HUES48 (cell line): ENCODE results near the gene AMZ1.

Experiments
- H3K27ac ChIP-seq: one replicate; pipeline ENCODE4 v1.7.0; 2013; ENCODE audit warnings: low read depth, low read length, inconsistent platforms
- H3K27me3 ChIP-seq: 2 replicates; pipeline ENCODE4 v1.6.1; 2013; ENCODE audit warnings: mild to moderate bottlenecking, low read length; ENCODE audit not compliant: control insufficient read depth, insufficient read depth
- H3K36me3 ChIP-seq: 2 replicates; pipeline ENCODE4 v1.6.1; 2013; ENCODE audit warnings: low read length; ENCODE audit not compliant: control insufficient read depth, insufficient read depth
- H3K4me1 ChIP-seq: 2 replicates; pipeline ENCODE4 v1.6.1; 2013; ENCODE audit warnings: mild to moderate bottlenecking, low read length; ENCODE audit not compliant: control insufficient read depth, insufficient read depth
- H3K4me3 ChIP-seq: 2 replicates; pipeline ENCODE4 v1.5.1; 2013; ENCODE audit warnings: mild to moderate bottlenecking, low read depth, low read length
- H3K9ac ChIP-seq: 2 replicates; pipeline ENCODE4 v1.6.1; 2013; ENCODE audit warnings: mild to moderate bottlenecking, low read depth, low read length, moderate library complexity
- H3K9me3 ChIP-seq: 2 replicates; pipeline ENCODE4 v1.6.1; 2013; ENCODE audit warnings: low read length; ENCODE audit not compliant: control insufficient read depth, insufficient read depth

The AMZ1 gene

DNA sequence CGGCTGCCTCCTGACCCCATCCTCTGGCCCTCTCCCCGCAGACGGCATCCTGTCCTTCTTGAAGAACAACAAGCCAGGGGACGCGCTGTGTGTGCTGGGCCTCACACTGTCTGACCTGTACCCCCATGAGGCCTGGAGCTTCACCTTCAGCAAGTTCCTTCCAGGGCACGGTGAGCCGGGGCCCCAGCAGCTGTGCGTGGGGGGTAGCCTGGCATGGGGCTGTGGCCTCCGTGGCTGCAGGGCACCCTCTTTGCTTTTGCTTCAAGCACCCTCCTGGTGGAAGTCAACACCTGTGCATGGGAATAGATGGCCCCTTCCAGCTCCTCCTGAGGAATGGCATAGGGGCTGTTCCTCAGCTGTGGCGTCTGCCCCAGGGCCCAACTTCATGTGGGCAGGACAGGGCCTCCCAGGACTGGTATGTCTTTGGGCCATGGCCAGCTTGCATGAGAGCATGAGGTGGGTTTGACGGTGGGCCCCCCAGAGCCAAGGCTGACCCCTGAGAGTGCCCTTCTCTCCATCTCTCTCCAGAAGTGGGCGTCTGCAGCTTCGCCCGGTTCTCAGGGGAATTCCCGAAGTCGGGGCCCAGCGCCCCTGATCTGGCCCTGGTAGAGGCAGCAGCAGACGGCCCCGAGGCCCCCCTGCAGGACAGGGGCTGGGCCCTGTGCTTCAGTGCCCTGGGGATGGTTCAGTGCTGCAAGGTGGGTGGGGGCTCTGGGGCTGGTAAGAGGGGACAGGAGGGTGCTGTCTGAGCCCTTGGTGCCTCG is 20.7 kb downstream of the AMZ1 start:
- Histone ChIP-seq H3K27me3 (no peaks in the 10 kb centered on the region), H3K27ac (no peak overlapping the region), H3K4me3 (no peak overlapping the region), H3K9ac (no peak overlapping the region), H3K36me3 (no peaks in the 10 kb centered on the region; the same call in 1 of the 2 replicates), H3K9me3 (no peaks in the 10 kb centered on the region), H3K4me1 (no peaks in the 10 kb centered on the region)

DNA sequence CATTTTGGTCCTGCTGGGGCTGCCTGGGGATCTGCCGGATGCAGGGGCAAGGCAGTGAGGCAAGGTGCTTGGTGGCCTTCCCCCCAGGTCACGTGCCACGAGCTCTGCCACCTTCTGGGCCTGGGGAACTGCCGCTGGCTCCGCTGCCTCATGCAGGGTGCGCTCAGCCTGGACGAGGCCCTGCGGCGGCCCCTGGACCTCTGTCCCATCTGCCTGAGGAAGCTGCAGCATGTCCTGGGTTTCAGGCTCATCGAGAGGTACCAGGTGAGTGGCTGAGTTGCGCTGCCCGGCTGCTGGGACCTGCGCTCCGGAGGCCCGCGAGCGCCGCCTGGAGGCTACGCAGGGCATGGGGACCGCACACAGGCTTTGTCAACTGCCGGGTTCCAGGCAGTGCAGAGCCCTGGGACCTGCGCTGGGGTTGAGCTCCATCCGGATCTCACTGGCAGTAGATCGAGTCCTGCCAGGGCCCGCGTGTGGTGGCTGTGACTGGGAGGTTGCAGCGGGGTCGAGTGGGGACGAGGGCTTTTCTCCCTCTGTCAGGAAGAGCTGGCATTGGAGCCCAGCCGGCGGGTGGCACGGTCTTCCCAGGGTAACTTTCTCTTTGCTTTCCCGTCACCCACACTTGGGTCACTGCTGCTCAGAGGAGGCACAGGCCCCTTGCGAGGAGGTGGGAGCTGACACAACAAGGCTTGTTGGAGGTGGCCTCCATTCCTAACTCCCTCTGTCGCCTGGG is 21.7 kb downstream of the AMZ1 start:
- H3K9me3 ChIP-seq: no peaks in the 10 kb centered on the region
- no peak overlapping the region for H3K4me3 ChIP-seq
- H3K9ac ChIP-seq: no peak overlapping the region
- no peak overlapping the region for H3K27ac ChIP-seq
- no peaks in the 10 kb centered on the region for H3K27me3 ChIP-seq
- no peaks in the 10 kb centered on the region for H3K4me1 ChIP-seq
- H3K36me3 ChIP-seq: no peaks in the 10 kb centered on the region; the same call in none of the 2 replicates

DNA sequence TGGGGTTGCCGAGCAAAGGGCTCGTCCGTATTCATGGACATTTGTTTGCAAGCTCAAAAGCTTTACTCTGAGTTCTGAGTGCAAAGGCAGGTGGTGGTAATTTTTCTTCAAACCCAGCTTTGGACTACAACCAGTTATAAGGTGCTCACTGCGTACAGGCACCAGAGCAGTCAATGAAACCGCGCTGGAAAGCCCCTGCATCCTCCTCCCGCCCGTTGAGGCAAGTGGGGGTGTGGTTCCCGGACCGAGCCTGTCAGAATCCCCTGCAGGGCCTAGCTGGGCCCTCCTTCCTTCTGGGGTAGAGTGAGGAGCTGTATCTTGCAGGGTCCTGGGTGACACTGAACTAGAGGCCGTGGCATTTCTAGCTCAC is 22.3 kb downstream of the AMZ1 start:
- no peaks in the 10 kb centered on the region for H3K27me3 ChIP-seq
- H3K36me3 ChIP-seq: peaks cover 3% of the 10 kb centered on the region
- no peak overlapping the region for H3K27ac ChIP-seq
- no peak overlapping the region for H3K4me3 ChIP-seq
- H3K9me3 ChIP-seq: no peaks in the 10 kb centered on the region
- H3K4me1 ChIP-seq: no peaks in the 10 kb centered on the region
- no peak overlapping the region for H3K9ac ChIP-seq

DNA sequence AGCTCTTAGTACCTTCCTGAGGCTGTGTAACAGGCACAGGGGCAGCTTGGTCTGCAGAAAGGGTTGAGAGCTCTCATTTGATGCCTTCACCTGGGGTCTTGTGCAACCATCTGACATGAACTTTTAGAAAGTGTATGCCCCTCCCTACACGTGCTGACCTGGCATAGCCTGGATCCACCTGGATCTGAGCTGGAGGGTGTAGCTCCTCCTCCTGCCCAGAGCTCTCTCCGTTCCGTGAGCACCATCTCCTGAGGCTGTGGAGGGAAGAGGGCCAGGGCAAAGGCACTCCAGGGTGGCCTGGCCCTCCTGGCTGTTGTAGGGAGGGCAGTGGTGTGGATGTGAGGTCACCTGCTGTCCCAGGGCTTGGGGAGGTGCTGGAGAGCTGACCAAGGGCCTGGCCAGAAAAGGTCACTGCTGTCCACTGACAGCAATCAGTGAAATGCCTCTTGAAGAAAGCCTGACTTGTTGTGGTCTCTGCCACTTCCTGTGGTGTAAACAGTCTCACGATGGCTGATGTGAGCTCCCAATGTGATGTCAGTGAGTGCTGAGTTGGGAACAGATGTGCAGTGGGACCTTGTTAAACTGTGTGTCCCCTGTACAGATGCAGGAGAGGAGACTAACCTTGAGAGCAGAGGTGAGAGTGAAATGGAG is 23.0 kb downstream of the AMZ1 start:
- no peak overlapping the region for H3K9ac ChIP-seq
- no peaks in the 10 kb centered on the region for H3K27me3 ChIP-seq
- H3K4me1 ChIP-seq: no peaks in the 10 kb centered on the region
- H3K4me3 ChIP-seq: no peak overlapping the region
- H3K27ac ChIP-seq: no peak overlapping the region
- peaks cover 3% of the 10 kb centered on the region for H3K36me3 ChIP-seq
- H3K9me3 ChIP-seq: no peaks in the 10 kb centered on the region

DNA sequence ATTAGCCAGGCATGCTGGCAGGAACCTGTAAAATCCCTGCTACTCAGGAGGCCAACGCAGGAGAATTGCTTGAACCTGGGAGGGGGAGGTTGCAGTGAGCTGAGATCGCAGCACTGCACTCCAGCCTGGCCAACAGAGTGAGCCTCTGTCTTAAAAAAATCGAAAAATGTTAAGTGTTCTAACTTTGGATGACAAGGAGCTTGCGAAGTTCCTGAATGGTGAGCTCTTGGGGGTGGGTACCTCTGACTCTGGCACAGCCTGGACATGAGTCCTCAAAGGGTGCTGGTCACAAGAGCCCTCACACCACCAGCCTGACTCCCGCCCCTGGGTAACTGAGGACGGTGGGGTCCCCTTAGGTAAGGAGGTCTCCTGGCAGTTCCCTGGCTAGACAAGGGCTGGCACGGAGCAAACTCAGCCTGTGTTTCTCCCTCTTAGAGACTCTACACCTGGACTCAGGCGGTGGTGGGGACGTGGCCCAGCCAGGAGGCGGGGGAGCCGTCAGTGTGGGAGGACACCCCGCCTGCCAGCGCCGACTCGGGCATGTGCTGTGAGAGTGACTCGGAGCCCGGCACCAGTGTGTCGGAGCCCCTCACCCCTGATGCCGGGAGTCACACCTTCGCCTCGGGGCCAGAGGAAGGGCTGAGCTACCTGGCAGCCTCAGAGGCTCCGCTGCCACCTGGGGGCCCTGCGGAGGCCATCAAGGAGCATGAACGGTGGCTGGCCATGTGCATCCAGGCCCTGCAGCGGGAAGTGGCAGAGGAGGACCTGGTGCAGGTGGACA is 24.1 kb downstream of the AMZ1 start:
- no peaks in the 10 kb centered on the region for H3K9me3 ChIP-seq
- no peak overlapping the region for H3K4me3 ChIP-seq
- H3K36me3 ChIP-seq: peaks cover 3% of the 10 kb centered on the region
- no peak overlapping the region for H3K9ac ChIP-seq
- H3K27me3 ChIP-seq: no peaks in the 10 kb centered on the region
- H3K27ac ChIP-seq: no peak overlapping the region
- H3K4me1 ChIP-seq: no peaks in the 10 kb centered on the region

DNA sequence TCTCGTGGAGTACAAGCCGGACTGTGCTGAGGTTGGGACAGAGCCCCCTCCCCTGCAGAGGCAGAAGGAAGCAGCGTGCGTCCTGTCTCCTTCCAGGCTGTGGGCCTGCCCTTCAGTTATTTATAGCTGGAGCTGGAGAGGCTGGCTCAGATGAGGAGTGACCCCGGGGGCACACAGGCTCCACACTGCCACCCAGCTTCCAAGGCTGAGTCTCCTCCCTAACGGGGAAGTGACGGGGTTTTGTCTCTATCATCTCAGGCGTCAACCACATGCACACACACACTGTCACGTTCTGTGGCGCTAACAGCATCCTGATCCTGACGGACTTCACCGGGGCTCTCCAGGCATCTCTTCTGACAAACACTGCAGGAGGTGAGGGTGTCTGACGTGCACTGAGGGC is 25.4 kb downstream of the AMZ1 start:
- Histone ChIP-seq H3K27me3 (no peaks in the 10 kb centered on the region), H3K9me3 (no peaks in the 10 kb centered on the region), H3K27ac (no peak overlapping the region), H3K9ac (no peak overlapping the region), H3K4me1 (no peaks in the 10 kb centered on the region), H3K4me3 (no peak overlapping the region), H3K36me3 (peaks cover 12% of the 10 kb centered on the region)

DNA sequence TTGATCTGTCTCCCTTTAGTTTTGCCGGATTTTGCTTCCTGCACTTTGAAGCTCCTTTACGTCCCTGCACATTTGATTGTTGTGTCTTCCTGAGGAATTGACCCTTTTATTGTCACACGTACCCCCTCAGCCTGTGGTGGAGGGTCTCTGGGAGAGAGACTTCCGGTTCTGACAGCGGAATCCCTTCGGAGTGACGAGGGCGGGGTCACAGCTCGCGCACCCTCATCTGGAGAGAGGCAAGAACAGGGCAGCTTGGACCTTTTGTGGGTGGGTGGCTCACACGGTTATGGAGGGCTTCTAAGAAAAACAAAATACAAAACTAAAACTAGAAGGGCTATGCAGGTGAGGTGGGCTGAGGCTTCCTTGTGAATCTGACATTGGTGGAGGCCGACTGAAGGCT is 26.0 kb downstream of the AMZ1 start:
- Histone ChIP-seq H3K9ac (no peak overlapping the region), H3K9me3 (no peaks in the 10 kb centered on the region), H3K4me1 (no peaks in the 10 kb centered on the region), H3K27ac (no peak overlapping the region), H3K27me3 (no peaks in the 10 kb centered on the region), H3K4me3 (no peak overlapping the region), H3K36me3 (peaks cover 14% of the 10 kb centered on the region)

DNA sequence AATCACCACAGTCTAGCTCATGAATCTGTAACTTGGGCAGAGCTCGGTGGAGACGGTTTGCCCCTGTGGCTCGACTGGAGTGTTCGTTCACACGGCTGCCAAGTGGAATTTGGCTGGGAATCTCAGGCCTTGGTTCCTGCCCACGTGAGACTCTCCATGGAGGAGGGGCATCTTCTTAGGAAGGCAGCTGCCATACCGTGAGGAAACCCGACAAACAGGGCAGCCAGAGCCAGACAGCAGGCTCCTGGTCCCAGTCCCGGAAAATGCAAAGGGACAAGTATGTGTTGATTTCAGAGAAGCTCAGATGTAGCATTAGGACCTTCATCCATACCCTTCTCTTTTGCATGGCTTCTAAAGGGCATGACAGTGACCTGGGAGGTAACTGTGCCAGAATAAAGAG is 26.6 kb downstream of the AMZ1 start:
- peaks cover 14% of the 10 kb centered on the region for H3K36me3 ChIP-seq
- no peaks in the 10 kb centered on the region for H3K4me1 ChIP-seq

DNA sequence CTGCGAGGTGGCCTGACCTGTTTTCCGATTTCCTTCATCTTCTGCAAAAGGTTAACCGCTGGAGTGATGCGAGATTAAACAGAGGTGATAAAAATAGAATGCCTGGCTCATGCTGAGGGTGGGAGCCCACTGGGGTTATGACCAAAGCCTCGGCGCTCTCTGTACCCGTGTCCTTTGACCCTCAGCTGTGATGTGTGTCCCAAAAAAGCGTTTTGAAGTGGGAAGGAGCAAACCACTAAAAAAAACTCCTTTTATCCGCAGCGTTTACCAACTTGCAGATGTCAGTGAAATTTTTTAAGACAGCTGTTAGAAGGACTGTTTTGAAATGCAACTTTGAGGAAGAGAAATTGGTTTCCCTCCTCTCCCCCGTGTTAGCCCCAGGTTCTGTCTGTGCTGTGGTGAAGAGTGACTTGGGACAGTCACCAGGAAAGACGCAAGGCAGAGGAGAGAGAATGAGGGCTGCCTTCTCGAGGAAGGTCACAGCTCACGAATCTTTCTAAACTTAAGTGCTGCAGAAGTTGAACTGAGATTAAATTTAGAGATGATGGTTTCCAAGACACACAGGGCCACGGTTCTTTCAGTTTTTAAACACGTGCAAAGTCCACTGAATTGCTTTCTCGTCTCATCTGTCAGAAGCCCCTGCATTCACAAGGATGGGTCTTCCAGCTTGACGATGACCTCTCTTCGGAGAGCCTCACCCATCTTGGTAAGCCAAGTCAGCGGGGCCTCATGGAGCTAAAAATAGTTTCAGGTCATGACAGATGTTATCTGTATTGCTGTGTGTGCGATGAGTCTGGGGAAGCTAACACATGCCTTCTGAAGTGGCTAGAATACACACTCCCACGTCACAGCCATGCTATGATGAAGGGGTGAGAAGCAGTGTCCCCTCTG is 27.6 kb downstream of the AMZ1 start:
- Histone ChIP-seq H3K4me3 (no peak overlapping the region), H3K36me3 (peaks cover 18% of the 10 kb centered on the region), H3K9ac (no peak overlapping the region), H3K4me1 (no peaks in the 10 kb centered on the region), H3K27me3 (no peaks in the 10 kb centered on the region), H3K27ac (no peak overlapping the region), H3K9me3 (no peaks in the 10 kb centered on the region)

More for the DNA sequence above, 26.6 kb downstream of the AMZ1 start:
- Histone ChIP-seq H3K27ac (no peak overlapping the region), H3K27me3 (no peaks in the 10 kb centered on the region), H3K9me3 (no peaks in the 10 kb centered on the region), H3K9ac (no peak overlapping the region), H3K4me3 (no peak overlapping the region)

DNA sequence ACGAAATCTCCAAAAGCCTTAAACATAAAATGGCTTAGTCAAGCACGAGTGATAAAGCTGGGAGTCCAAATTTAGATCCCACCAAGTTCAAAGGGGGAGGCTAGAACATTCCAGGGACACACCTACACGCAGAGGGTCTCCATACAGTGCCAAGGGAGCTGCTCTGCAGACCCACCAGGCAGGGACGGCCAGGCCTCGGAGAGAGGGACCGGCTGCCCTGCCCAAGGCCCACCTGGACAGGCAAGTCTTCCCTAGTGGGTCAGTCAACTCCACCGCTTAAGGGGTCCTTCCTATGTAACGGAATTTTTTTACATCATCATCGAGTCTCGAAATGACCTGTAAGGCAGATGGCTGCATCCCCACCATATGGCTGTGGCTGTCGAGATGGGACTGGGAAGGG is 28.5 kb downstream of the AMZ1 start:
- H3K27ac ChIP-seq: no peak overlapping the region
- H3K4me3 ChIP-seq: no peak overlapping the region
- H3K27me3 ChIP-seq: no peaks in the 10 kb centered on the region
- no peaks in the 10 kb centered on the region for H3K9me3 ChIP-seq
- H3K36me3 ChIP-seq: peaks cover 18% of the 10 kb centered on the region
- H3K9ac ChIP-seq: no peak overlapping the region
- no peaks in the 10 kb centered on the region for H3K4me1 ChIP-seq
